GM18526 (cell line): ENCODE measurements around the gene ACTRT2.

Experiments
- POLR2A ChIP-seq: IDR thresholded peaks from 3 replicates; pipeline ENCODE4 v1.6.1; 2011; ENCODE audit not compliant: insufficient read length; ENCODE audit errors: extremely low read depth

The ACTRT2 gene

GRCh38 chr1:3055051-3055450 lies 33.8 kb downstream of the ACTRT2 start:
- TF ChIP-seq POLR2A: no peak

GRCh38 chr1:3056641-3057040 lies 35.4 kb downstream of the ACTRT2 start:
- no peak for TF ChIP-seq POLR2A

GRCh38 chr1:3058263-3059030 lies 37.2 kb downstream of the ACTRT2 start:
- no peak for TF ChIP-seq POLR2A

GRCh38 chr1:3060127-3060526 lies 38.9 kb downstream of the ACTRT2 start:
- TF ChIP-seq POLR2A: no peak

- no peak for TF ChIP-seq POLR2A
These were observed 39.6 kb downstream of the ACTRT2 start for GRCh38 chr1:3060601-3061551.

GRCh38 chr1:3061566-3061965 lies 40.3 kb downstream of the ACTRT2 start:
- no peak for TF ChIP-seq POLR2A

GRCh38 chr1:3061981-3062615 lies 40.8 kb downstream of the ACTRT2 start:
- TF ChIP-seq POLR2A: no peak

GRCh38 chr1:3062616-3063378 lies 41.5 kb downstream of the ACTRT2 start:
- no peak for TF ChIP-seq POLR2A

- TF ChIP-seq POLR2A: no peak
These were observed 42.4 kb downstream of the ACTRT2 start for GRCh38 chr1:3063379-3064295.

GRCh38 chr1:3064296-3064850 lies 43.1 kb downstream of the ACTRT2 start:
- no peak for TF ChIP-seq POLR2A

- TF ChIP-seq POLR2A: no peak
These were observed 43.6 kb downstream of the ACTRT2 start for GRCh38 chr1:3064901-3065300.

GRCh38 chr1:3065396-3065795 lies 44.1 kb downstream of the ACTRT2 start:
- no peak for TF ChIP-seq POLR2A

- no peak for TF ChIP-seq POLR2A
These were observed 44.5 kb downstream of the ACTRT2 start for GRCh38 chr1:3065797-3066196.
